HepG2 (cell line): ENCODE measurements around the gene MEIS1. TPM values are rescaled to one million over a fixed set of nuclear protein-coding genes. Genes with fewer than 3 reads are reported as not detected.
A peak's percentile ranks its signal among the peaks of the same experiment; 100 is the strongest.

Source experiments
- ATAC-seq: fragments of 200-7000 bp; cut with Tn5 transposase; 3 replicates; pipeline ENCODE4 v1.9.1; 2020; ENCODE audit warnings: mild to moderate bottlenecking, moderate library complexity
- BruUV-seq: library from RNA; stranded (reverse); fragments of 400-500 nt; replicated peaks from 2 replicates; lab custom pipeline; 2021; lab: Mats Ljungman, UMichigan
- CTCF ChIA-PET: fragments of 300-600 bp; formaldehyde crosslinking; extraction: SDS; loops from one replicate; lab custom pipeline; 2021; ENCODE audit warnings: low total read pairs, inconsistent platforms, low intra/inter-chr PET ratio; lab: Yijun Ruan, JAX
- POLR2A ChIA-PET: fragments of 350-600 bp; sonication (Branson Sonifier 250); formaldehyde crosslinking; loops from one replicate; lab custom pipeline; 2020; ENCODE audit warnings: antibody characterized with exemption, inconsistent platforms; lab: Yijun Ruan, JAX
- DNase-seq: peaks from one replicate; pipeline ENCODE4 v3.0.0-alpha.2; 2015; ENCODE audit warnings: low spot score
- FAIRE-seq: peaks from 3 replicates; lab custom pipeline; 2011; peaks lifted over from hg19 to GRCh38; lab: Jason Lieb, UNC
- H2AFZ ChIP-seq: one replicate; pipeline ENCODE4 v1.6.1; 2011; ENCODE audit warnings: low read length, inconsistent platforms
- H3K27ac ChIP-seq: fragments of 300-600 bp; 3 replicates; pipeline ENCODE4 v1.8.0; 2011; ENCODE audit warnings: mixed run types, mild to moderate bottlenecking, mixed read lengths, low read length, inconsistent platforms; ENCODE audit not compliant: insufficient read depth; ENCODE audit errors: extremely low read length
- H3K27me3 ChIP-seq, 2 experiments: fragments of 200-600 bp in 1 of 2; 2 replicates in 1 of 2; 3 replicates in 1 of 2; pipeline versions ENCODE4 v1.6.0 to v1.8.0; 2011; ENCODE audit warnings: low read length in 2 of 2, mild to moderate bottlenecking in 2 of 2, moderate library complexity in 2 of 2, inconsistent platforms in 1 of 2; ENCODE audit not compliant: insufficient read depth in 2 of 2, control insufficient read depth in 1 of 2
- H3K36me3 ChIP-seq, 2 experiments: fragments of 200-600 bp in 1 of 2; replicated peaks in 1 of 2; 2 replicates in 1 of 2; 3 replicates in 1 of 2; pipeline versions ENCODE4 v1.5.1 to v1.8.0; 2011; ENCODE audit warnings: low read length in 2 of 2, inconsistent platforms in 1 of 2; ENCODE audit not compliant: insufficient read depth in 2 of 2, control insufficient read depth in 1 of 2
- H3K4me1 ChIP-seq: 2 replicates; pipeline ENCODE4 v1.5.1; 2012; ENCODE audit warnings: low read length, inconsistent platforms; ENCODE audit not compliant: insufficient read depth
- H3K4me2 ChIP-seq: 2 replicates; pipeline ENCODE4 v1.6.0; 2011; ENCODE audit warnings: low read depth, low read length, inconsistent platforms
- H3K4me3 ChIP-seq, 3 experiments: fragments of 200-600 bp in 1 of 3; sonication (generic), shearing (Covaris generic) in 1 of 3; replicated peaks in 1 of 3; 2 replicates each; pipeline ENCODE4 v1.5.1; 2011 to 2016; ENCODE audit warnings: low read length in 3 of 3, inconsistent platforms in 2 of 3, low read depth in 2 of 3, mild to moderate bottlenecking in 2 of 3, control low read depth in 1 of 3, mixed read lengths in 1 of 3; ENCODE audit not compliant: insufficient read depth in 1 of 3
- H3K79me2 ChIP-seq: one replicate; pipeline ENCODE4 v1.6.1; 2011; ENCODE audit warnings: low read length, inconsistent platforms; ENCODE audit not compliant: insufficient read depth
- H3K9ac ChIP-seq: 2 replicates; pipeline ENCODE4 v1.6.0; 2011; ENCODE audit warnings: mild to moderate bottlenecking, low read depth, low read length, inconsistent platforms; ENCODE audit not compliant: insufficient read depth
- H3K9me3 ChIP-seq: 2 replicates; pipeline ENCODE4 v1.5.1; 2012; ENCODE audit warnings: mild to moderate bottlenecking, low read length
- H4K20me1 ChIP-seq: 2 replicates; pipeline ENCODE4 v1.6.0; 2011; ENCODE audit warnings: inconsistent platforms, mild to moderate bottlenecking, low read length, moderate library complexity; ENCODE audit not compliant: insufficient read depth
- HOXA9 ChIP-seq: sonication (generic); formaldehyde crosslinking; IDR thresholded peaks from 2 replicates; pipeline ENCODE4 v1.8.1; 2022; ENCODE audit warnings: missing genetic modification reagents, mild to moderate bottlenecking, moderate library complexity, borderline replicate concordance
- ZNF282 ChIP-seq: fragments of 450-650 bp; IDR thresholded peaks from 2 replicates; pipeline ENCODE4 v1.6.1; 2018; ENCODE audit not compliant: partially characterized antibody
- WGBS: methylation state at CpG from one replicate; pipeline ENCODE4 v1.1.6; 2017; ENCODE audit warnings: low lambda C conversion rate; 5-methylcytosine and 5-hydroxymethylcytosine counted together
- in situ Hi-C: cut with HindIII; loops from 2 replicates; pipeline ENCODE4 v1.10.0; 2017; ENCODE audit warnings: low pct_unique_long_range_greater_than_20kb; ENCODE audit not compliant: extremely low pct_ligation_motif_present
- intact Hi-C: fragments of 100-400 bp; cut with micrococcal nuclease; formaldehyde crosslinking; loops from one replicate; pipeline ENCODE4 v1.10.0; 2022; ENCODE audit not compliant: unreplicated experiment
- polyA plus RNA-seq, 8 experiments: library from polyadenylated mRNA; depleted of rRNA in 3 of 8; stranded (reverse) in 7 of 8; unstranded in 1 of 8; fragments of >200 nt; fragmentation: Illumina TruSeq in 4 of 8; extraction: Trizol in 4 of 8; gene quantifications; 2 replicates each; pipeline versions ENCODE4 v1.2.1 to v1.2.3, GENCODE V29; 2011 to 2016; ENCODE audit warnings: low read depth in 4 of 8, missing spikeins in 1 of 8, mixed read lengths in 1 of 8; ENCODE audit not compliant: insufficient read depth in 1 of 8
- total RNA-seq, 5 experiments: library from RNA; depleted of rRNA; stranded (reverse); fragments of >200 nt; fragmentation: Illumina TruSeq; extraction: Trizol; gene quantifications; 2 replicates each; pipeline ENCODE4 v1.2.3, GENCODE V29; 2016; ENCODE audit warnings: low read depth in 1 of 5
- TF ChIP-seq, protein P1 (sequence below): sonication (generic); formaldehyde crosslinking; IDR thresholded peaks from 2 replicates; pipeline ENCODE4 v1.4.0; 2020; ENCODE audit warnings: missing genetic modification reagents
- TF ChIP-seq, protein P2 (sequence below): IDR thresholded peaks from 2 replicates; pipeline ENCODE4 v1.4.0; 2020; ENCODE audit warnings: mild to moderate bottlenecking, missing genetic modification reagents
- TF ChIP-seq, protein P3 (sequence below): sonication (generic); formaldehyde crosslinking; IDR thresholded peaks from 2 replicates; pipeline ENCODE4 v1.5.0; 2020; ENCODE audit warnings: mild to moderate bottlenecking, missing genetic modification reagents
- TF ChIP-seq, protein P4 (sequence below): sonication (generic); formaldehyde crosslinking; IDR thresholded peaks from 2 replicates; pipeline ENCODE4 v1.4.0; 2020; ENCODE audit warnings: missing genetic modification reagents

MEIS1 gene
- total and polyA plus RNA-seq, 2 of the 13 experiments (the other 11 are each of a cell fraction or from before 2014, with no cell fraction given) = 3.8 to 6.0 TPM

DNA sequence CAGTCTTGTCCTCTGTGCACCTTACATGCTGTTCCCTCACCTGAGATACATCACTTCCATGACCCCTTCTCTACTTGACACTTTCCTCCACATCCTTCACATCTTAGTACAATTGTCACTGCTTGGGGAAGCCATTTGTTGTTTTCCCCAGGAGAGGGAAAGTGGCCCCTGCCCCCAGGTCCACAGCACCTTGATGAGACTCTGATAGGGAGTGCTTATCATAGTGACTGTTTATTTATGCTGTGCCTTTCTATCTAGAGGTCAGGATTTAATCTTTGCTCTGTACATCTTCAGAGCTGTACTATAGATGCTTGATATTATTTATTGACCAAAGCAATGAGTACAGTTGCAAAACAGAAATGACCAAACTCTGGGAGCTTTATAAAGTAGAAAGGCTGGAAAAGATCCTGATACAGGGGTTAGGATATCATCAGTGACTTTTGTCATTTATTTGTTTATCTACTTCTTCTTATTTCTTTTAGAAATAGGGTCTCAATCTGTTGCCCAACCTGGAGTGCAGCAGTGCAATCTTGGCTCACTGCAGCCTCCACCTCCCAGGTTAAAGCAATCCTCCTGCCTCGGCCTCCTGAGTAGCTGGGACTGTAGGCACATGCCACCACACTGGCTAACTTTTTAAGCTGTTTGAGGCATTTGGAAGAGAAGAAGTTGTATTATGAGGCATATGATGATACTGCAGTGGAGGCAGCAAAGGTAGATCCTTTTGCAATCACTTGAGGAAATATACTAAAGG is 94.2 kb downstream of the MEIS1 start:
- Histone ChIP-seq H3K36me3 (no peaks in the 10 kb centered on the region), H3K9ac (no peak overlapping the region), H4K20me1 (no peaks in the 10 kb centered on the region), H3K4me3 (no peak overlapping the region), H3K79me2 (no peaks in the 10 kb centered on the region), H3K9me3 (no peaks in the 10 kb centered on the region), H3K27ac (no peak overlapping the region), H3K4me1 (peaks cover 25% of the 10 kb centered on the region), H2AFZ (no peak overlapping the region), H3K4me2 (no peak overlapping the region), H3K27me3 (no peaks in the 10 kb centered on the region)
- no TSS peak for BruUV-seq
- ChIA-PET CTCF (no interaction called here), POLR2A (no interaction called here)
- in situ Hi-C loops = no loop called here
- intact Hi-C loops = no loop called here
- DNase-seq (peak; percentile 31), FAIRE-seq (peak; percentile 23), ATAC-seq (peak; percentile 86)
- WGBS = 65% methylated on average over 1 of the region's 1 CpG
- TF ChIP-seq, protein P1, sequence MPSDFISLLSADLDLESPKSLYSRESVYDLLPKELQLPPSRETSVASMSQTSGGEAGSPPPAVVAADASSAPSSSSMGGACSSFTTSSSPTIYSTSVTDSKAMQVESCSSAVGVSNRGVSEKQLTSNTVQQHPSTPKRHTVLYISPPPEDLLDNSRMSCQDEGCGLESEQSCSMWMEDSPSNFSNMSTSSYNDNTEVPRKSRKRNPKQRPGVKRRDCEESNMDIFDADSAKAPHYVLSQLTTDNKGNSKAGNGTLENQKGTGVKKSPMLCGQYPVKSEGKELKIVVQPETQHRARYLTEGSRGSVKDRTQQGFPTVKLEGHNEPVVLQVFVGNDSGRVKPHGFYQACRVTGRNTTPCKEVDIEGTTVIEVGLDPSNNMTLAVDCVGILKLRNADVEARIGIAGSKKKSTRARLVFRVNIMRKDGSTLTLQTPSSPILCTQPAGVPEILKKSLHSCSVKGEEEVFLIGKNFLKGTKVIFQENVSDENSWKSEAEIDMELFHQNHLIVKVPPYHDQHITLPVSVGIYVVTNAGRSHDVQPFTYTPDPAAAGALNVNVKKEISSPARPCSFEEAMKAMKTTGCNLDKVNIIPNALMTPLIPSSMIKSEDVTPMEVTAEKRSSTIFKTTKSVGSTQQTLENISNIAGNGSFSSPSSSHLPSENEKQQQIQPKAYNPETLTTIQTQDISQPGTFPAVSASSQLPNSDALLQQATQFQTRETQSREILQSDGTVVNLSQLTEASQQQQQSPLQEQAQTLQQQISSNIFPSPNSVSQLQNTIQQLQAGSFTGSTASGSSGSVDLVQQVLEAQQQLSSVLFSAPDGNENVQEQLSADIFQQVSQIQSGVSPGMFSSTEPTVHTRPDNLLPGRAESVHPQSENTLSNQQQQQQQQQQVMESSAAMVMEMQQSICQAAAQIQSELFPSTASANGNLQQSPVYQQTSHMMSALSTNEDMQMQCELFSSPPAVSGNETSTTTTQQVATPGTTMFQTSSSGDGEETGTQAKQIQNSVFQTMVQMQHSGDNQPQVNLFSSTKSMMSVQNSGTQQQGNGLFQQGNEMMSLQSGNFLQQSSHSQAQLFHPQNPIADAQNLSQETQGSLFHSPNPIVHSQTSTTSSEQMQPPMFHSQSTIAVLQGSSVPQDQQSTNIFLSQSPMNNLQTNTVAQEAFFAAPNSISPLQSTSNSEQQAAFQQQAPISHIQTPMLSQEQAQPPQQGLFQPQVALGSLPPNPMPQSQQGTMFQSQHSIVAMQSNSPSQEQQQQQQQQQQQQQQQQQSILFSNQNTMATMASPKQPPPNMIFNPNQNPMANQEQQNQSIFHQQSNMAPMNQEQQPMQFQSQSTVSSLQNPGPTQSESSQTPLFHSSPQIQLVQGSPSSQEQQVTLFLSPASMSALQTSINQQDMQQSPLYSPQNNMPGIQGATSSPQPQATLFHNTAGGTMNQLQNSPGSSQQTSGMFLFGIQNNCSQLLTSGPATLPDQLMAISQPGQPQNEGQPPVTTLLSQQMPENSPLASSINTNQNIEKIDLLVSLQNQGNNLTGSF = no peak
- TF ChIP-seq ZNF282 (no peak), HOXA9 (no peak)
- TF ChIP-seq, protein P2, sequence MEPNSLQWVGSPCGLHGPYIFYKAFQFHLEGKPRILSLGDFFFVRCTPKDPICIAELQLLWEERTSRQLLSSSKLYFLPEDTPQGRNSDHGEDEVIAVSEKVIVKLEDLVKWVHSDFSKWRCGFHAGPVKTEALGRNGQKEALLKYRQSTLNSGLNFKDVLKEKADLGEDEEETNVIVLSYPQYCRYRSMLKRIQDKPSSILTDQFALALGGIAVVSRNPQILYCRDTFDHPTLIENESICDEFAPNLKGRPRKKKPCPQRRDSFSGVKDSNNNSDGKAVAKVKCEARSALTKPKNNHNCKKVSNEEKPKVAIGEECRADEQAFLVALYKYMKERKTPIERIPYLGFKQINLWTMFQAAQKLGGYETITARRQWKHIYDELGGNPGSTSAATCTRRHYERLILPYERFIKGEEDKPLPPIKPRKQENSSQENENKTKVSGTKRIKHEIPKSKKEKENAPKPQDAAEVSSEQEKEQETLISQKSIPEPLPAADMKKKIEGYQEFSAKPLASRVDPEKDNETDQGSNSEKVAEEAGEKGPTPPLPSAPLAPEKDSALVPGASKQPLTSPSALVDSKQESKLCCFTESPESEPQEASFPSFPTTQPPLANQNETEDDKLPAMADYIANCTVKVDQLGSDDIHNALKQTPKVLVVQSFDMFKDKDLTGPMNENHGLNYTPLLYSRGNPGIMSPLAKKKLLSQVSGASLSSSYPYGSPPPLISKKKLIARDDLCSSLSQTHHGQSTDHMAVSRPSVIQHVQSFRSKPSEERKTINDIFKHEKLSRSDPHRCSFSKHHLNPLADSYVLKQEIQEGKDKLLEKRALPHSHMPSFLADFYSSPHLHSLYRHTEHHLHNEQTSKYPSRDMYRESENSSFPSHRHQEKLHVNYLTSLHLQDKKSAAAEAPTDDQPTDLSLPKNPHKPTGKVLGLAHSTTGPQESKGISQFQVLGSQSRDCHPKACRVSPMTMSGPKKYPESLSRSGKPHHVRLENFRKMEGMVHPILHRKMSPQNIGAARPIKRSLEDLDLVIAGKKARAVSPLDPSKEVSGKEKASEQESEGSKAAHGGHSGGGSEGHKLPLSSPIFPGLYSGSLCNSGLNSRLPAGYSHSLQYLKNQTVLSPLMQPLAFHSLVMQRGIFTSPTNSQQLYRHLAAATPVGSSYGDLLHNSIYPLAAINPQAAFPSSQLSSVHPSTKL = 0 out of 2 replicates have a peak, but pooled peaks have one; percentile 12
- TF ChIP-seq, protein P3, sequence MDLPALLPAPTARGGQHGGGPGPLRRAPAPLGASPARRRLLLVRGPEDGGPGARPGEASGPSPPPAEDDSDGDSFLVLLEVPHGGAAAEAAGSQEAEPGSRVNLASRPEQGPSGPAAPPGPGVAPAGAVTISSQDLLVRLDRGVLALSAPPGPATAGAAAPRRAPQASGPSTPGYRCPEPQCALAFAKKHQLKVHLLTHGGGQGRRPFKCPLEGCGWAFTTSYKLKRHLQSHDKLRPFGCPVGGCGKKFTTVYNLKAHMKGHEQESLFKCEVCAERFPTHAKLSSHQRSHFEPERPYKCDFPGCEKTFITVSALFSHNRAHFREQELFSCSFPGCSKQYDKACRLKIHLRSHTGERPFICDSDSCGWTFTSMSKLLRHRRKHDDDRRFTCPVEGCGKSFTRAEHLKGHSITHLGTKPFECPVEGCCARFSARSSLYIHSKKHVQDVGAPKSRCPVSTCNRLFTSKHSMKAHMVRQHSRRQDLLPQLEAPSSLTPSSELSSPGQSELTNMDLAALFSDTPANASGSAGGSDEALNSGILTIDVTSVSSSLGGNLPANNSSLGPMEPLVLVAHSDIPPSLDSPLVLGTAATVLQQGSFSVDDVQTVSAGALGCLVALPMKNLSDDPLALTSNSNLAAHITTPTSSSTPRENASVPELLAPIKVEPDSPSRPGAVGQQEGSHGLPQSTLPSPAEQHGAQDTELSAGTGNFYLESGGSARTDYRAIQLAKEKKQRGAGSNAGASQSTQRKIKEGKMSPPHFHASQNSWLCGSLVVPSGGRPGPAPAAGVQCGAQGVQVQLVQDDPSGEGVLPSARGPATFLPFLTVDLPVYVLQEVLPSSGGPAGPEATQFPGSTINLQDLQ (CRISPR knock-in tag) = no peak
- TF ChIP-seq, protein P4, sequence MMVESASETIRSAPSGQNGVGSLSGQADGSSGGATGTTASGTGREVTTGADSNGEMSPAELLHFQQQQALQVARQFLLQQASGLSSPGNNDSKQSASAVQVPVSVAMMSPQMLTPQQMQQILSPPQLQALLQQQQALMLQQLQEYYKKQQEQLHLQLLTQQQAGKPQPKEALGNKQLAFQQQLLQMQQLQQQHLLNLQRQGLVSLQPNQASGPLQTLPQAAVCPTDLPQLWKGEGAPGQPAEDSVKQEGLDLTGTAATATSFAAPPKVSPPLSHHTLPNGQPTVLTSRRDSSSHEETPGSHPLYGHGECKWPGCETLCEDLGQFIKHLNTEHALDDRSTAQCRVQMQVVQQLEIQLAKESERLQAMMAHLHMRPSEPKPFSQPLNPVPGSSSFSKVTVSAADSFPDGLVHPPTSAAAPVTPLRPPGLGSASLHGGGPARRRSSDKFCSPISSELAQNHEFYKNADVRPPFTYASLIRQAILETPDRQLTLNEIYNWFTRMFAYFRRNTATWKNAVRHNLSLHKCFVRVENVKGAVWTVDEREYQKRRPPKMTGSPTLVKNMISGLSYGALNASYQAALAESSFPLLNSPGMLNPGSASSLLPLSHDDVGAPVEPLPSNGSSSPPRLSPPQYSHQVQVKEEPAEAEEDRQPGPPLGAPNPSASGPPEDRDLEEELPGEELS (CRISPR knock-in tag) = peak; percentile 35; the same call in 1 of the 2 replicates
